ENCODE results near the gene PAXIP1.

DNA sequence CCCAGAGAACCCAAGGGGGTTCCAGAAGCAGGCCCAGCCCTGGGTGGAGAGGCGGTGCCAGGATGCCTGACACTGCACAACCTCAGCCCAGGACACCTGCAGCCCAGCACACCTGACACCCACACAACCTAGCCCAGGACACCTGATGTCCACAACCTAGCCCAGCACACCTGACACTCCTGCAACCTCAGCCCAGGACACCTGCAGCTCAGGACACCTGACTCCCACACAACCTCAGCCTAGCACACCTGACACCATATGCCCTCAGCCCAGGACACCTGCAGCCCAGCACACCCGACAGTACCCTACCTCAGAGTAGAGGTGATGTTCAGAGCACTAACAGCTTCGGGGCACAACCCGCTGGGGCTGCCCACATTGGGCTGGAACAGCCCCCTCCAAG is 87.3 kb downstream of the PAXIP1 start:
- no peak for TF ChIP-seq POLR2A (IDR thresholded peaks at IDR 0.05)
- TF ChIP-seq, protein P1, sequence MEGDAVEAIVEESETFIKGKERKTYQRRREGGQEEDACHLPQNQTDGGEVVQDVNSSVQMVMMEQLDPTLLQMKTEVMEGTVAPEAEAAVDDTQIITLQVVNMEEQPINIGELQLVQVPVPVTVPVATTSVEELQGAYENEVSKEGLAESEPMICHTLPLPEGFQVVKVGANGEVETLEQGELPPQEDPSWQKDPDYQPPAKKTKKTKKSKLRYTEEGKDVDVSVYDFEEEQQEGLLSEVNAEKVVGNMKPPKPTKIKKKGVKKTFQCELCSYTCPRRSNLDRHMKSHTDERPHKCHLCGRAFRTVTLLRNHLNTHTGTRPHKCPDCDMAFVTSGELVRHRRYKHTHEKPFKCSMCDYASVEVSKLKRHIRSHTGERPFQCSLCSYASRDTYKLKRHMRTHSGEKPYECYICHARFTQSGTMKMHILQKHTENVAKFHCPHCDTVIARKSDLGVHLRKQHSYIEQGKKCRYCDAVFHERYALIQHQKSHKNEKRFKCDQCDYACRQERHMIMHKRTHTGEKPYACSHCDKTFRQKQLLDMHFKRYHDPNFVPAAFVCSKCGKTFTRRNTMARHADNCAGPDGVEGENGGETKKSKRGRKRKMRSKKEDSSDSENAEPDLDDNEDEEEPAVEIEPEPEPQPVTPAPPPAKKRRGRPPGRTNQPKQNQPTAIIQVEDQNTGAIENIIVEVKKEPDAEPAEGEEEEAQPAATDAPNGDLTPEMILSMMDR (IDR thresholded peaks at IDR 0.05), result no peak

All from heart left ventricle (tissue), 13 donors.